Prostate gland (tissue), 2 donors: ENCODE measurements around the gene IL2RA.

ENCODE experiments used
- CTCF ChIP-seq, 4 experiments: fragments of 200-600 bp in 2 of 4; fragments of 450-650 bp in 2 of 4; sonication (generic) in 2 of 4; IDR thresholded peaks; 1 replicate in 3 of 4; 2 replicates in 1 of 4; pipeline ENCODE4 v1.5.1; 2016 to 2019; ENCODE audit warnings: antibody characterized with exemption in 4 of 4, mild to moderate bottlenecking in 2 of 4, moderate library complexity in 2 of 4
- POLR2AphosphoS5 ChIP-seq: sonication (generic); formaldehyde crosslinking; IDR thresholded peaks from one replicate; pipeline ENCODE4 v1.6.1; 2017; ENCODE audit warnings: antibody characterized with exemption

GRCh38 chr10:6044060-6044459, 18.1 kb downstream of the IL2RA start:
- TF ChIP-seq CTCF (IDR thresholded peaks at IDR 0.05) (no peak), POLR2AphosphoS5 (no peak)
